ENCODE data around the gene TLR4.

The TLR4 gene

DNA sequence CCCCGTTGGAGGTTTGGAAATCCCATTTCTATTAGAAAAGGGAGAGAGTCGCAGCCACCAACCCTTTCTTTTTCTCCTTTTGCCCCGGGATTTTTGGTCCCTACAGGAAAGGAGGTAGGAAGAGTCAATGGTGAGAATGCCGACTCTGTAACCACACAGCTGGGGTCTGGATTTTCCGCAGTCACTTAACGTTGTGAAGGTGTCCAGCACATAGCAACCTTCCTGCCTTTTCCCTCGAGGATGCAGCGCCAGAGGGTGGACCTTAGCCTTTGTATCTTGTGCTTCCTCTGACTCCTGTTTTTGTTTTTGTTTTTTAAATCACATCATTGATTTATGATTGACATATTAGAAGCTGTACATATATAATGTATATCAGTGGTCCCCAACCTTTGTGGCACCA, 41.4 kb downstream of the TLR4 start:
- no peak for DNase-seq (ENCODE audit: low spot score)

- no peak for DNase-seq (ENCODE audit: low spot score)
Measured at GRCh38 chr9:117746263-117746662, 42.1 kb downstream of the TLR4 start.

- DNase-seq (ENCODE audit: low spot score): no peak
Measured at GRCh38 chr9:117747386-117747970, 43.3 kb downstream of the TLR4 start.

GRCh38 chr9:117750401-117750800, 46.2 kb downstream of the TLR4 start:
- DNase-seq (ENCODE audit: low spot score): no peak

DNA sequence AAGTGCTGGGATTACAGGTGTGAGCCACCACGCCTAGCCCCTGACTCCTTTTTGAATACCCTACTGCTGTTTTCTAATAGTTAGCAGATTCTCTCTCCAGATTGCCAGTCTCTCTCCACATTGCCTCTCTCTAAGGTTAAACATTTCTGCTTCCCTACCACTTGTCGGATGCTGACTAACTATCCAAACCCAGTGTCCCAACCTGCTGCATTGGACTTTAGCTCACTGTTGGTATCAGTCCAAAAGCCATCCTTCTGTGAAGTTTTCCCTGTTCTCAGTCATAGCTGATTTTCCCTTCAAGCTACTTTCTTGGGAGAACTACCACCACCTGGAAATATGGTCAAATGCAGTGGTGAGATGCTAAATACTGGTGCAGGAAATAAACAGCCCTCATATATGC, 48.7 kb downstream of the TLR4 start:
- no peak for DNase-seq (ENCODE audit: low spot score)

DNA sequence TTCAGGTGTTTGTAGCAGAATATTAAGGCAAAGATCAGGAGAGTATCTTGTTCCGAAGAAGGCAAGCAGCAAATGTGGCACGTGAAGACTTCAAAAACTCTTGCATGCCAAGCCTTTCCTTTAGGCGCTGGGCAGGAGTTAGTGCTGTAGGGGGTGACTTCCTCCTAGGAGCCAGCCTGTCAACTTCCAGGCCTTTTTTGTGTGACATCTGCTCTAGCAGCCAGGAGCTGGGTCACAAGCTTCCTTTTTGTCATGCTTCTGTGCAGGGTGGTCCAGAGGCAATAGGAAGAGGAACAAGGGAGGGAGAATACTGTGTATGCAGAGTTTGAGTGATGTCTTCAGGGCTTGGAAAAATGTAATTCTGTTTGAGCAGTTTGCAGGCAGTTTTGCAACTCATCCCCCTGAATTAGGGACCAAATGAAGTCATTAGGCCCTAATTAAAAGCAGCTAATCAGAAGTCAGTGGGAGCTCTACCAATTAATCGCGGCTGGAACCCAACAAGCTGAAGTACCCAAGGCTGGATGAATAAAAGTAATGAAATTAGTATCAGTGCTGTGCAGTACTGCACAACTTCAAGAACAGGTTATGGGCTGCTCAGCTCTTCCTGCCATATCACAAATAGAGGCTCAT, 53.5 kb downstream of the TLR4 start:
- no peak for DNase-seq (ENCODE audit: low spot score)

DNA sequence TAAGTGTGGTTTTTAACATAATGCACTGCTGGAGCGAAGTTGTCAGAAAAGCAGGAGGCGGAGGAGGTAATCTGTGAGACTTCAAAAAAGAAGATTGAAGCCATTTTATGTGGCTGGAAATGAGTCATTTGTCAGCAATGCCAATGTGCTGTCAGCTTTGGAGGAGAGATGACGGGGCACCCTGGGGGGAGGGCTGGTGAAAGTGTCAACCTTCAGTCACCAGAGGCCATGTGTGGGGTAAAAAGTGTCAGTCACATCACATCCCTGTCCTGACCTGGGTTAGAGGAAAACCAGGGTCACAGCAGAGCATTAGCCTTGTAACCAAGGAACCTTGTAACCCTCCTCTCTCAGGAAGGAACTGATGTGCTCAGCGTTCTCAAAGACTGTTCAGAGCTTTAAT, 59.1 kb downstream of the TLR4 start:
- no peak for DNase-seq (ENCODE audit: low spot score)

DNA sequence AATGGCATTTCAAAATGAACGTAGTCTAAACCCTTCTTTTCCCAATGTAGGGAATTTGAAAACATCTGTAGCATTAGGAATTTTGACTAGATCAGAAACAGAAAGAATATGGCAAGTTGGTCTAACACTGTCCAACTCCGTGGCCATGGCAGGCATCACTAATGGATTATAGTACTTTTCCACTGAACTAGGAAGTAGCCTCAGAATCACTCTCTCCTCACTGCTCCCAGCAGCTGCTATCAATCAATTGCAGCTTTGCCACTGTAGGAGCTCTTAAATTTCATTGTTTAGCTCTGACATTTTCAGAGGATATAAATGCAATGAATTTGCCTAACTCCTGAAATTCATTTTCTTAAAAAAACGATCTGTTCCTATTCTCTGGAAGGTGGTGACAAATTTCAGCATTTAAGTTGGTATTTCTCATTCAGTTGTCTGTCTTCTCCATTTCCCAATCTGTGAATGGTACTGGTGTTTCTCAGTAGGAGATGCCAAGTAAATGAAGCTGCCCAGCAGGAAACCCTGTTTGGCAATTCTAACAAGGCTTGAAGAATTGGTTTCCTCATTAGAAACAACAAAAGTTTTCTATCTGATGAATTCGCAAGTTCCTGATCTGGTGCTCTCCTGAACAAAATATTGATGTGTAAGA, 64.7 kb downstream of the TLR4 start:
- no peak for DNase-seq (ENCODE audit: low spot score)

GRCh38 chr9:117771136-117771535, 66.9 kb downstream of the TLR4 start:
- no peak for DNase-seq (ENCODE audit: low spot score)

DNA sequence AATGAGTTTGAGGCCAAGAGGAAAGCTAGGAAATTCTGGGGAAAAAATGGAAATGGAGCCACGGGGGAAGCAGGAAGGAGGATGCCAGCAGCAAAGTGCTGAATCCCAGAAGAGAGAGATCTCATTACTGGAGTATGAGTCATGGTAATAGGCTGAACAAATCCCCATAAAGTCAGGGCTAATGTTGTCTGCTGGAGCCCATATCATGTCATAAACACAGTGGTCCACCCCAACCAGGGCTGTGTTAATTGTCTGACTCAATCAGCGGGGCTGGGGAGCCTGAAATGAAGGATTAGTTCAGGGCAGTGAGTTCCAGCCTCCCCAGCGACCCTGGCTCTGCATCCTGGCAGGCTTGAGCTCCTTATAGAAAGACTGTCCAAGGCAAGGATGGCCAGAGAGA, 68.8 kb downstream of the TLR4 start:
- DNase-seq (ENCODE audit: low spot score): no peak
